B cell (primary cell): Measurements from ENCODE around the gene ELMOD3.

ENCODE experiments used
- CTCF ChIP-seq: fragments of 200-600 bp; IDR thresholded peaks from one replicate; pipeline ENCODE4 v1.8.0; 2022; ENCODE audit warnings: antibody characterized with exemption, mild to moderate bottlenecking
- EZH2 ChIP-seq: IDR thresholded peaks from 2 replicates; pipeline ENCODE4 v1.6.1; 2012; ENCODE audit warnings: borderline replicate concordance, low read depth, mild to moderate bottlenecking, moderate library complexity, low read length; ENCODE audit not compliant: insufficient read depth, poor library complexity, severe bottlenecking

GRCh38 chr2:85357736-85358135 lies 3.2 kb downstream of the ELMOD3 start:
- TF ChIP-seq CTCF (no peak), EZH2 (no peak)
